Measurements from ENCODE around the gene RXFP4. TPM values are rescaled to one million over a fixed set of nuclear protein-coding genes. Genes with fewer than 3 reads are reported as not detected.

Gene RXFP4
- total RNA-seq, 1 donor from 2014 or later: not detected

DNA sequence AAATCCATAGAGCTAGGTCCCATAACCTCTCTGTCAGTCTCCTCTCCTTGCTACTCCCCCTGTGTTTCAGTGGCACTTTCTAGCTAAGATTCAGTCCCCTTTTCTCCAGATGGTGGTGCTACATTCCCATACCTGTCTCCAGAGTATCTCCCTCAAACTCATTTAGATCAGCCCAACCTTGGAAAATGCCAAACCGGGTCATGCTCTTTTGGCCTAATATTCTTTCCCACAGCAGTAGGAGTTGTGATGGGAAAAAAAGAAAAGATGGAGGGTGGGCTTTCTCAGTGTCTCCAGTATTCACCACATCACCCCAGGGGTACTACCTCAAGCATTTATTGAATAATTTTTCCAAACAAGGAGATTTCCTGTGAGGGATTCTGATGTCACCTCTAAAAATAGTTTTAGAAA, 3.2 kb upstream of the RXFP4 start:
- no peaks in the 10 kb centered on the region for H3K36me3 Mint-ChIP-seq
- no peaks in the 10 kb centered on the region for H3K9me3 Mint-ChIP-seq
- no peak overlapping the region for H3K27ac ChIP-seq
- peak overlapping the region; percentile 0 for H3K4me3 Mint-ChIP-seq
- TF ChIP-seq, protein P1, sequence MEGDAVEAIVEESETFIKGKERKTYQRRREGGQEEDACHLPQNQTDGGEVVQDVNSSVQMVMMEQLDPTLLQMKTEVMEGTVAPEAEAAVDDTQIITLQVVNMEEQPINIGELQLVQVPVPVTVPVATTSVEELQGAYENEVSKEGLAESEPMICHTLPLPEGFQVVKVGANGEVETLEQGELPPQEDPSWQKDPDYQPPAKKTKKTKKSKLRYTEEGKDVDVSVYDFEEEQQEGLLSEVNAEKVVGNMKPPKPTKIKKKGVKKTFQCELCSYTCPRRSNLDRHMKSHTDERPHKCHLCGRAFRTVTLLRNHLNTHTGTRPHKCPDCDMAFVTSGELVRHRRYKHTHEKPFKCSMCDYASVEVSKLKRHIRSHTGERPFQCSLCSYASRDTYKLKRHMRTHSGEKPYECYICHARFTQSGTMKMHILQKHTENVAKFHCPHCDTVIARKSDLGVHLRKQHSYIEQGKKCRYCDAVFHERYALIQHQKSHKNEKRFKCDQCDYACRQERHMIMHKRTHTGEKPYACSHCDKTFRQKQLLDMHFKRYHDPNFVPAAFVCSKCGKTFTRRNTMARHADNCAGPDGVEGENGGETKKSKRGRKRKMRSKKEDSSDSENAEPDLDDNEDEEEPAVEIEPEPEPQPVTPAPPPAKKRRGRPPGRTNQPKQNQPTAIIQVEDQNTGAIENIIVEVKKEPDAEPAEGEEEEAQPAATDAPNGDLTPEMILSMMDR (IDR thresholded peaks at IDR 0.05): peak; percentile 72
- no peak for TF ChIP-seq EZH2phosphoT487 (IDR thresholded peaks at IDR 0.05)
- peaks cover under 1% of the 10 kb centered on the region for H3K36me3 ChIP-seq
- H3K9ac ChIP-seq: no peak overlapping the region
- H3F3A ChIP-seq (ENCODE audit: low read depth): peaks cover 16% of the 10 kb centered on the region
- H3K27me3 ChIP-seq: no peaks in the 10 kb centered on the region
- peaks cover 5% of the 10 kb centered on the region for H4K20me1 ChIP-seq (ENCODE audit: low read depth)
- no peak overlapping the region for H3K4me2 ChIP-seq
- peak; percentile 74 for DNase-seq (ENCODE audit: low spot score)
- H2AFZ ChIP-seq (replicated peaks): no peak overlapping the region
- H3K27me3 Mint-ChIP-seq (ENCODE audit: insufficient read depth, low read depth): peaks cover 6% of the 10 kb centered on the region
- H3K9me3 ChIP-seq (ENCODE audit: low read depth): no peaks in the 10 kb centered on the region
- H3K79me2 ChIP-seq (ENCODE audit: low read depth): peaks cover 10% of the 10 kb centered on the region
- H3K4me1 ChIP-seq: peaks cover 8% of the 10 kb centered on the region
- peaks cover 16% of the 10 kb centered on the region for H3K4me1 Mint-ChIP-seq
- no peak overlapping the region for H3K4me3 ChIP-seq
- H3K27ac Mint-ChIP-seq: no peak overlapping the region

DNA sequence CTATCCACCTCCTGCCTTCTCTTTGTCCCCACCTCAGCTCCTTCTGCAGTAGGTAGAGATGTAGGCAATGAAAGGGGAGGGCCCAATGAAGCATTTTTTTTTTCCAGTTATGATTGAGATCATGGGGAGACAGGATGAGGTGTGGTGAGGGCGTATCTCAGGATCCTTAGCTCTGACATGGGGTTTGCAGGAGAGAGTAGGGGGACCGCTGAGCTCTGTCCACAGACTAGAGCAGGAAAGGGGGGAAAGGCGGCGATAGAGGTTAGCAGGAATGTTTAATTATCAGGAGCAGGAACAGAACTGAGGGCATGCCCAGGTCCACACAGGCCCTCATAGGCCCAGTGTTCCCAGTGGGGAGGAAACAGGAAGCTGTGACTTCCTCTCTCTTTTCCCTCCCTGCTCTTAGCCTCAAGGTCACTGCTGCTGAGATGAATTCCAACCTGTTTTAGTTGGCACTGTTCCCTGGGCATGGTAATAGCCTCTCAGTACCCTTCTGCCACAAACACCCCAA, 901 bp upstream of the RXFP4 start:
- DNase-seq (ENCODE audit: low spot score): no peak
- no peaks in the 10 kb centered on the region for H4K20me1 ChIP-seq (ENCODE audit: low read depth)
- peaks cover 5% of the 10 kb centered on the region for H3K4me1 ChIP-seq
- no peak overlapping the region for H2AFZ ChIP-seq (replicated peaks)
- H3K9me3 Mint-ChIP-seq: no peaks in the 10 kb centered on the region
- TF ChIP-seq, protein P1 (IDR thresholded peaks at IDR 0.05): no peak
- no peak for TF ChIP-seq EZH2phosphoT487 (IDR thresholded peaks at IDR 0.05)
- H3F3A ChIP-seq (ENCODE audit: low read depth): peaks cover 22% of the 10 kb centered on the region
- H3K79me2 ChIP-seq (ENCODE audit: low read depth): no peaks in the 10 kb centered on the region
- no peak overlapping the region for H3K4me2 ChIP-seq
- no peaks in the 10 kb centered on the region for H3K36me3 ChIP-seq
- H3K4me3 ChIP-seq: no peak overlapping the region
- H3K9me3 ChIP-seq (ENCODE audit: low read depth): no peaks in the 10 kb centered on the region
- peaks cover 4% of the 10 kb centered on the region for H3K27me3 Mint-ChIP-seq (ENCODE audit: insufficient read depth, low read depth)
- H3K27me3 ChIP-seq: no peaks in the 10 kb centered on the region
- peaks cover 20% of the 10 kb centered on the region for H3K4me1 Mint-ChIP-seq
- H3K36me3 Mint-ChIP-seq: peaks cover 3% of the 10 kb centered on the region
- no peak overlapping the region for H3K9ac ChIP-seq
- H3K4me3 Mint-ChIP-seq: peak overlapping the region; percentile 17
- H3K27ac Mint-ChIP-seq: peak overlapping the region; percentile 34
- H3K27ac ChIP-seq: no peak overlapping the region

- Mint-ChIP-seq H3K9me3 (no peaks in the 10 kb centered on the region), H3K27ac (peak overlapping the region; percentile 81), H3K4me1 (peaks cover 23% of the 10 kb centered on the region), H3K4me3 (no peak overlapping the region), H3K27me3 (ENCODE audit: insufficient read depth, low read depth) (peaks cover 4% of the 10 kb centered on the region), H3K36me3 (peaks cover 6% of the 10 kb centered on the region)
- Histone ChIP-seq H3K9me3 (ENCODE audit: low read depth) (no peaks in the 10 kb centered on the region), H3K4me3 (no peak overlapping the region), H3K9ac (no peak overlapping the region), H3K27ac (no peak overlapping the region), H3K36me3 (no peaks in the 10 kb centered on the region), H3K79me2 (ENCODE audit: low read depth) (no peaks in the 10 kb centered on the region), H3K27me3 (no peaks in the 10 kb centered on the region), H2AFZ (replicated peaks) (no peak overlapping the region), H3K4me2 (no peak overlapping the region), H4K20me1 (ENCODE audit: low read depth) (no peaks in the 10 kb centered on the region), H3F3A (ENCODE audit: low read depth) (peaks cover 30% of the 10 kb centered on the region), H3K4me1 (peaks cover 10% of the 10 kb centered on the region)
- DNase-seq (ENCODE audit: low spot score): no peak
- TF ChIP-seq EZH2 (IDR thresholded peaks at IDR 0.05) (no peak), EZH2phosphoT487 (IDR thresholded peaks at IDR 0.05) (no peak)
- TF ChIP-seq, protein P1 (IDR thresholded peaks at IDR 0.05): no peak
Observed at GRCh38 chr1:155941845-155942531, 550 bp downstream of the RXFP4 start.

Measured in neural progenitor cell (in vitro differentiated cells).